ENCODE results near the gene RAB17.

RAB17 gene

DNA sequence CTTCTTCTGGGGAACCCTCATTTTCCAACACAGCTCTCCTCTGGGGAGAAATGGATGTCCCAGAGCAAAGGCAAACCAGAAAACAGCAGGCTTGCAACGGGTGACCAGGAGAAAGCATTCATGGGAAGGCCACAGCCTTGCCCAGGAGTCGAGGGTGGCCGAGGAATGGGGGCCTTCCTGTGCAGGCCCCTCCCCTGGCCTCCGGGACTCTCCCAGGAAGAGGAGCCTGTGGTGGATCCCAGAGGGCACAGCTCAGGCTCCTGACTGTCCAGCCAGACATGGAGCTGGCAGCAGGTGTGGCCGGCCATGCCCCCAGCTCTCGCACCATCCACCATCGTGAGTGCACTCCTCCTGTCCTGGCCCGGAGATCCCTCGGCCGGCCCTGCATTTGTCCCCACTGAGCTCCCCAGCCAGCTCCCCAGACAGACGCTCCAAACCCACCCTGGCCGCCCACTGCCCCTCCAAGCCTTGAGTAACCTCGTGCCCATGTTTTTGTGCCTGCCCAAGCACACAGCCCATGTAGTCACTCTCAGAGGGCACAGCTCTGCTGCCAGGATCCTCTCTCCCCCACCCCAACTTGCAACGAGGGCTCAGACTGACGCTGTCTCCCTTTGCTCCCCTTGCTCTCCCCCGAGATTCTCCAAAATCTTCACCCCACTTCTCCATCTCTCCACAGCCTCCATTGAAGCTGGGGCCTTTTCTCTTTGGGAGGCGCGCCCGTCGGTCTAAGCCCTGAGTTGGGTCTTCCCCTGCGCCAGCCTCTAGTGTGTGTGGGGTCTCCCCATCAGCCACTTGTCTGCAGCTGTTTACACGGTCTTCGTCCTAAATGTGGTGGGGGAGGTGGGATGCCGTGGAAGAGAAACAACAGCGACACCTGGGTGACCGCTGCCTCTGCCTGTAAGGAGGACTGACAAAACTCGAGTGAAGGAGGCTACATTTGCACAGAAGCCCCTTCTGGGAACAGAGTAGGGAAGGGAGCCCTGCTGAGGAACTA lies 14.4 kb downstream of the RAB17 start:
- no peak for DNase-seq

DNA sequence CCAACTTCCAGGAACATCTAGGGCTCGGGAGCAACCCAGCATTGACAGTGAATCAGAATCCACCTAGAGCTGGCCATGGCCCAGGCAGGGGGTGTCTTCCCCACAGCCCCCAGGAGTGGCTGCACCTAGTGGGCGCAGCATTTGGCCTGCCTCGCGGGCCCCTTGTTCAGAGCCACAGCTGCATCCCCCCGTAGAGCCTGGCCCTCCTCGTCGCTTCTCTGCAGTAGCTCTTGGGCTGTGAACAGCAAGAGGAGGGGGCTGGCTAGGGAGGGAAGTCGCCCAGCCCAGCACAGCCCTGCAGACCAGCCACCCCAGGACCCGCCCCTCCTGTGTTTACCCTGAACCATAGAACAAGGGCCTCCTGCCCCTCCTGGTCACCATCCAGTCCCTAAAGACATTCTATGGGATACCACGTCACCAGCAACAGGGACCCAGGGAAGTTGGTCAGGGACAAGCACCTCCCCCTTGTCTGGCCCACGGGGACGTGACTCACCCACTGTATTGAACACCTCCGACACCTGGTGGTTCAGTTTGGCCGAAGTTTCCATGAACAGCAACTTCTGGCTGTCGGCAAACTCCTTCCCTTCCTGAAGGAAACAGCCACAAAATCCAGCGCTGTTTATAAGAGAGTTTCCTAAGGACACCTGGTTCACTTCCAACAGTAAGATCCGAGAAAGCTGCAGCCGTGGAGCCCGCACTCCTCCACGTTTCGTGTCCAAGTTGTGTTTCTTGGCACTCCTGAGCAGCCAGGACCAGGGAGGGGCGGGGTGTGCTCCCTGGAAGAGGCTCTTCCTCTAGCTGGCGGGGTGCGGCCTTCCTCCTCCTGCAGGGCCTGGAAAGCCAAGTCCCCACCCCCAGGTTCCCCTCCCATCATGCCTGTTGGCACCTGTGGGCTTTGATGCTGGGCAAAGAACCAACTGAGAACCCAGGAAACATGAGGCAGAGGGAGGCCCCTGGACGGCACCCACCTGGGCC lies 15.4 kb downstream of the RAB17 start:
- no peak for DNase-seq

DNA sequence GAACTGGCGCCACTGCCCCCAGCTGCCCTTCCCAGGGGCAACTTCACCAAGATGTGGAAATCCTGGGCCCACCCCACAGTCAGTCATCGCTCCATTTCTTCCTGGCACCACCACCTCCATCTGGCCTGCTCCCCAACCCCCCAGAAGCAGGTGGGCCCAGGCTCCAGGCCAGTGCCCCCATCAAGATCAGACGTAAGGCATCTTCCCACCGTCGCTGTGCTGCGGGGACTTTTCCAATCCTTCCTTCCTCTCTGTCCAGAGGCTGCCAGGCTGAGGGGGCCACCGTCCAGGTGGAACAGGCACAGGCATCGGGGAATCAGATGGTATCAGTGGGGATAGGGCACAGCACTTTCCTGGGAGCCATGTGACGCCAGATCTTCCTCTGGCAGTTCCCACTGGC lies 16.1 kb downstream of the RAB17 start:
- DNase-seq, result no peak

DNA sequence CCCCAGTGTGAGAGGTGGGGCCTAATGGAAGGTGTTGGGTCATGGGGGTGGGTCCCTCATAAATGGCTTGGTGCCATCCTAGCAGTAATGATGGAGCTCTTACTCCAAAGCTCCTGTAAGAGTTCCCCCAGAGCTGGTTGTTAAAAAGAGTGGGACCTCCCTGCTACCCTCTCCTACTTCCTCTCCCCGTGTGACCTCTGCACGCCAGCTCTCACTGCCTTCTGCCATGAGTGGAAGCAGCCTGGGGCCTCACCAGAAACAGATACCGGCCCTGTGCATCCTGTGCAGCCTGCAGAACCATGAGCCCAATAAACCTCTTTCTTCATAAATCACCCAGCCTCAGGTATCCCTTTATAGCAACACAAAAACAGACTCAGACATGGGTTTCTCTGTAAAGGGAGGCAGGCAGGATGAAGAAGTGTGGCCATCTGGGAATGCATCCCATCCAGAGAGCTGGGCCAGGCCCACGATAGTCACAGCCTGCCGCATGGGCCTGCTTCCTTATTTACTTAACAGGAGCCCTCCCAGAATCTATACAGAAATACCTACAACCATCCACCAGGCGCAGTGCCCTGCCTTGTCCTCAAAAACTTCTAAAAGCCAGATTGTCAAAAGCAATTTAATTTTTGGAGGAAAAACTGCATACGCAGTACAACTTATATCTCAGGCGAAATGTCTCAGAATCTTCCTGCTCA lies 16.7 kb downstream of the RAB17 start:
- DNase-seq, result no peak

DNA sequence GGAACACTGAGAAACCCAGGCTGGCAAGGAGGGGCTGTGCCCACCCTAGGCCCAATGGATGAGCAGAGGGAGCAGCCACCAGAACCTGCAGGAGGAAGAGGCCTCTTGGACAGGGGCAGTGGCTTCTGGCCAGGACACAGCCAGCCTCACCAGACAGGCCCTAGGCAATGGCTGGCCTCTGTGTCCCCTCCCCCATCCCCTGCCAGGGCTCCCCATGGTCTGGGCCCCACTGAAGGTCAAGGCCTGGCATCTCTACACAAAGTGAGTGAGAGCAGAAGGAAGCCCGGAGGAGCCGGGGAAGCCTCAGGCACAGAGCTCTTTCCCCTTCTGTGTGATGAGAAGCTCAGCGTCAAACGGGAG lies 17.8 kb downstream of the RAB17 start:
- no peak for DNase-seq

DNA sequence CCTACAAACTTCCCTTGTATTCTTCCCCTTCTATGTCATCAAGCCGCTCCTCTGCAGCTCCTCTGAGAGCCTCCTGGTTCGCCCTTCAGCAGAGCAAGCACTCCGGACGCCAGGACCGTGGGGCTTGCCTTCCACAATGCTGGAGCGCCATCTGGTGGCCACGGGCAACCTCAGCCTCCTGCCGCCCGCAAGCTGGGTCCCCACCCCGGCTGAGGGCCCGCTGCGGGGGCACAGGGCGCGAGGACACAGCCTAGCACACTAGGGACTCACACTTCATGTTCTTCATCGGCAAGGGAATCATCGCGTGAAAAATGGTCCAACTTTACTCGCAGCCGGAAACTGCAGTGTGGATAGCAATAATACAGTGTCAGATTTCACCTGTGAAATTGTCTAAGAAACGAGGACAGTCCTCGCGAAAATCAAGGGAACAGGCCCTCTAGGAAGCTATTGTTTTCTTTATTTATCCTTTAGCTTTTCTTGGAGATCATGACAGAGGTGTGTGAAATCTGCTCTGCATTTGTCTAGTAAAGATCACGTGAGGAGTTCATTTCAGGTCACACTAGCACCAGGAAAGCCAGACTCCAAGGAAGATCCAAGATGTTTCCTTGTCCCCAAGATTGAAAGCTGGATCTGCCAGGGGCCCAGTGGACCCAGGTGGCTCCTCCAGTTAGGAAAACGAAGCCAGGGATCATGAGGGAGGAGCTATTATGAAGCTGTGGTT lies 18.4 kb downstream of the RAB17 start:
- peak; percentile 70 to 86 for DNase-seq

DNA sequence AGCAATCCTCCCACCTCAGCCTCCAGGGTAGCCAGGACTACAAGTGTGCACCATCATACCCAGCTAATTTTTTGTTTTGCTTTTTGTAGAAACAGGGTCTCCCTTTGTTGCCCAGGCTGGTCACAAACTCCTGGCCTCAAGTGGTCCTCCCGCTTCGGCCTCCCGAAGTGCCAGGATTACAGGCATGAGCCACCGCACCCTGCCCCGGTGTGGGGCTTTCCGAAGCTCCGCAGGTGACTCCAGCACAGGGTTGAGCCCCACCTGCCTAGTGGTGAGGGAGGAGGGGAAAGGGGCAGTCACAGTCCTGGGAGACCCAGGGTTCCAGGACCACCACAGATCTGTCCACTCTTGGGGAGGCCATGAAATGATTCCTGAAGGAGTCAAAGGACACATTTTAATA lies 19.0 kb downstream of the RAB17 start:
- DNase-seq, result no peak

DNA sequence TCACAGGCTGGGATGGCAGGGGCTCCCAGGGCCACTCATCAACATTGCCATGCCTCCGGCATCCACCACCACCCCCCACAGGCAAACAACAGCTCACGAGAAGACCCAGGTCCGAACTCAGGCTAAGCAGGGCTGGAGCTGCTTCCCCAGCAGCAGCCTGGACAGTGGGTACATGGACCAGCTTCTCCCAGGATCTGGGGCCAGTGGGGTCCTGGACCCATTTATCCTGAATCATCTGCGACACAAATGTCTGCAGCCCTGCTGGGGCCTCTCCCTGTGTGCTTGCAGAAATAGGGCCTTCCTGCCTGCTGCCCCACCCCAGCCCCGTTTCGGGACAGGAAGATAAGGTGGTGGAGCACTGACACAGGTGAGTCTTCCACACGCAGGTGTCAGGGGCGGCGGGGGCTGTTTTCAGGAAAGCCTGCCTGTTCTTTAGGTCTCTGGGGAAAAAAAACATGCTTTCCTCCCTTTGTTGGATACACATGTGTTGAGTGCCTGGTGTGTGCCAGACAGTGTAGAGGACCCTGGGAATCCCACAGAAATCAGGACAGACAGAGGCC lies 19.7 kb downstream of the RAB17 start:
- no peak for DNase-seq

DNA sequence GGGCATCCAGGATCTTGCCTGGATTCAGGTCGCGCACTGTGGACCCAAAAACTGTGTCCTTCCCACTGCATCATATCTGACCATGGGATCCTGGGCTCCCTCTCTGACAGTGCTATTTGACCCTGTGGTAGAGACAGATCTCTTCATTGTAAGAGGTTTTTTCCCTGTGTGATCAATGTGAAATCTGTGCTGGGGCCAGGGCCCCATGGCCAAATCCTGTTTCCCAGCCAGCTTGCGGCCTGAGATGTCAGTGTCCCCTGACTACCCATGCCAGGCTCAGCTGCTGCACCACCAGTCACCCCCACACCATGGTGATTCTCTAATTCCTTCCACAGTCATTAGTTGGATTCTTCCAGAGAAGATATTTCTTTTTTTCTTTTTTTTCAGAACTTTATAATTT lies 20.6 kb downstream of the RAB17 start:
- DNase-seq, result no peak

DNA sequence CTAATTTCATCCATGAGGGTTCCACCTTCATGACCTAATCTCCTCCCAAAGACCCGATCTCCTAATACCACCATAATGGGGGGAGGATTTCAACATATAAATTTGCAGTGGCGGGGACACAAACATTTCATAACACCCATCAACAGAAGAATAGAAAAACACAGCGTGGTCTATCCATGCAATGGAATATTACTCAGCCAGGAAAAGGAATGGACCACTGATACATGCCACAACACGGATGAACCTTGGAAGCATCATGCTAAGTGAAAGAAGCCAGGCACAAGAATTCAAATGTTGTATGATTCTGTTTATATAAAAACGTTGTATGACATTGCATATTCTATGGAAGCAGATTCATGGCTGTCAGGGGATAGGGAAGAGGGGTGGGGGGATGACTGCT lies 21.5 kb downstream of the RAB17 start:
- no peak for DNase-seq

DNA sequence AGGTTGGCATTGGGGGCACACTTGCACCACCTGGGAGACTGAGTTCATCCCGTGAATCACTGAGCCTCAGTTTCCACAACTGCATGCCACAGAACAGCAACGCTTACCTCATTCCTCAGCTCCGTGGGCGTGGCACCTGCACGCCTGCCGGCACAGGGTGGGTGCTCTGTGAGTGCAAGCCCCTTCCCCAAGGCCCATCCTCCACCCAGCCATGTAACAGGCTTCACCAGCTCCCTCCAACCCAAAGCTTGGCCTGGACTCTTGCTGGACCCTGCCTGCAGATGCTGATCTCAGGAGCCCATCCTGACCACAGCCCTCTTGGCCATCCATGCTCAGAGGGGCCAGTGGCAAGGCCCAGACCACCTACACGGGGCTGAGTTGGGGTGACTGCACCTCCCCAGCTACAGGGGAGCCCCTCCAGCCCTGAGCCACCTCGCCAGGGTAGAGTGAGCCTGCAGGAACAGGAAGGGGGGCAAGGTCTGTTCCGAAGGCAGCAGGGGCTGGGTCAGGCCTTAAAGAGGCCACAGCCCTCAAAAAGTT lies 22.3 kb downstream of the RAB17 start:
- no peak for DNase-seq

DNA sequence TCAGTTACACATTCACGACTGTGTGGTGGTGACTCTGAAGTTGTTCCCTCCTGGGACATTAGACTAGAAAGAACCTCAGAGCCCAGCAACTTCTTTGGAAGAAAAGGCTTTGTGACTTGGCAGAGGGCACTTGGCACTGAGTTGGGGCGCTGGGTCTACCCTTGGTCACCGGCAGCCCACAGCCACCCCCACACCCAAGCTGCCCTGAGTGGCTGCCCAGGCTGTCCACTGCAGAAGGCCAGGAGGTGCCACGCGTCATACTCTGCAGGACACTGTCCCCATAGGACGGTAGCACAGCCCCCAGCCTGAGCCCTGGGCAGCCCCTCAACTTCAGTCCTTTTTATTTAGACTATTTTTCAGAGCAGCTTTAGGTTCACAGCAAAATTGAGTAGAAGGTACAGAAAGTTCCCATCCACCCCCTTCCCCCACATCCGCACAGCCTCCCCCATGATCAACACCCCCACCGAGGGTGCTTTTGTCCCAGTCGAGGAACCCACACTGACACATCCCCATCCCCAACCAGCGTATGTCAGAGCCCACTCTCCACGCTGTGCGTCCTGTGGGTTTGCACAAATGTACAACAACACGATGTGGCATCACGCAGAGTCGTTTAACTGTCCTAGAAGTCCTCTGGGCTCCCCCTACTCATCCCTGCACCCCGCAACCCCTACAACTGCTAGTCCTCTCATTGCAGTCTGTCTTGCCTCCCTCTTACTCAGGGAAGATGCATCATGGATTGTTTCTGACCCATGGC lies 23.1 kb downstream of the RAB17 start:
- DNase-seq, result no peak

DNA sequence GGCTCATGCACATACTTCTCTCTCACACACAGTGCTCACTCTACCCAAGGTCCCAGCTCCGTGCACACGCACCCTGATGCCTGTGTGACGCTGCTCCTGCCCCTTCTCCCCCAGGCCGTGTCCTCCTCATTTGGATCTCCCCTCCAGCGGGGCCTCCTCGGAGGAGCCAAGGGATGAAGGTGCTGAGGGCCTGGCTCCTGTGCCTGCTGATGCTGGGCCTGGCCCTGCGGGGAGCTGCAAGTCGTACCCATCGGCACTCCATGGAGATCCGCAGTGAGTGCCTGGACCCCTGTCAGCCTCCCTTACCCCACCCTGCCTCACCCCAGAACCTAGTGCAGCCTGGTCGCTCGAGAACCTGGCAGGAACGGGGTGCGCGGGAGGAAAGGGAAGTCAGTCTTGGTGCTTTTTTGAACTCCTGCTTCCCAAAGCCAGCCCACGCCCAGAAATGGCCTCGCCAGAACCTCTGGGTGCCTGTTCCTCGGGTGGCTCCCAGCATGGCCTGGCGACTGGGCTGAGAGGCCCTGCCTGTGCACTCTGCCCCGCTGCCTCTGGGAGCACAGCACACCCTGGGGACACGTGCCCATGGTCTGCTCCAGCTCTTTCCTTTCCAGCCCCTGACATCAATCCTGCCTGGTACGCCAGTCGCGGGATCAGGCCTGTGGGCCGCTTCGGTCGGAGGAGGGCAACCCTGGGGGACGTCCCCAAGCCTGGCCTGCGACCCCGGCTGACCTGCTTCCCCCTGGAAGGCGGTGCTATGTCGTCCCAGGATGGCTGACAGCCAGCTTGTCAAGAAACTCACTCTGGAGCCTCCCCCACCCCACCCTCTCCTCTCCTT lies 23.9 kb downstream of the RAB17 start, which contains the start of gene PRLH:
TSS of gene PRLH (plus strand) at position 174 of the 835 bp plus-strand sequence. CDS start at position 174, 0 bp downstream.
- no peak for DNase-seq

DNA sequence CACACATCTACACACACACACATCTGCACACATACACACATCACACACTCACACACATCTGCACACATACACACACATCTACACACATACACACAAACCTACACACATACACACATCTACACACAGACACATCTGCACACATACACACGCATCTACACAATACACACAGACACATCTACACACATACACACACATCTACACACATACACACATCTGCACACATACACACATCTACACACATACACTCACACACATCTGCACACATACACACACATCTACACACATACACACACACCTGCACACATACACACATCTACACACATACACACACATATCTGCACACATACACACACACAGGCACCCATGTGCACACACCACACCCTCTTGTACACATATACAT lies 24.6 kb downstream of the RAB17 start:
- DNase-seq, result no peak

DNA sequence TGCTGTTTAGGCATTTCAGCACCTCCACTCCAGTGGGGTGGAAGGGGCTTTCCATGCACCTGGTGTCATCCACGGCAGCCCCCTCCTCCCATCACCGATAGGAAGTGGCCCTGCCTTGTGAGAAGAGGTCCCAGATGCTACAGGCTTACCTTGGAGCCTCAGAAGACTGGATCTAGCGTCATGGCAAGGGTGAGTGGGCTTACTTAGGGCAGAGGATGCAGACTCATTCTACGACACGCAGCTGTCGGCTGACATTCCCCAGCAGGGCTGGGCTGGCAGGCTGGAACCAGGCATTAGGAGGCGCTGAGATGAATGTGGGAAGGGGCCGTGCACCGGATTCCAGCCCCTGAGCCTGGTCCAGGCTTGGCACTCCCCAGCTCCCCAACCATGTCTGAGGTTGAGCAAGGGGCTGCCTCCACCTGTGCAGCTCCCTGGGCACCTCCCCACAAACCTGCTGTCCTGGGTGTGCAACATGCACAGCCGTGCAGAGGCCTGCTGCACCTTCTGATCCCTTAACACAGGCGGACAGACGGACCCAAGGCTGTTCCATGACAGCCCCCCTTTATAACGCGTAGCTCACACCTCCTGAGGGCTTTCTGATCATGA lies 25.9 kb downstream of the RAB17 start:
- no peak for DNase-seq

DNA sequence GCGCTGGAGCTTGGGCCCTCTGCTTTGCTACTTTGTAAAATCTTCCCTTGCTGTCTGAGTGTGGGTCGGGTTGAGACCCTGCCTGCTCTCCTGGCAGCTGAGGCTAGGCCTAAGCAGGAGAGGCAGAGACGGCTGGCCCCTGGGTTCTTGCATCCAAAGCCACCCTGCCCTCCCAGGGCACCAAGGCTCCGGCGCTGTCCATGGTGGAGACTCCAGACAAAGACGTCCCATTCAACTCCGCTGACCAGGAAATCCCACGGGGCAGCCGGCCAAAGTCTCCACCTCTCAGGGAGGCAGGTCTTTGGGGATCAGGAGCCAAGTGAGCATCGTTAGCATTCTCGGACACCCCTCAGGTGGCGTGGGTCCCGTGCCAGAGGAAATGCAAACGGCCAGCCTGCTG lies 26.7 kb downstream of the RAB17 start:
- DNase-seq, result no peak

DNA sequence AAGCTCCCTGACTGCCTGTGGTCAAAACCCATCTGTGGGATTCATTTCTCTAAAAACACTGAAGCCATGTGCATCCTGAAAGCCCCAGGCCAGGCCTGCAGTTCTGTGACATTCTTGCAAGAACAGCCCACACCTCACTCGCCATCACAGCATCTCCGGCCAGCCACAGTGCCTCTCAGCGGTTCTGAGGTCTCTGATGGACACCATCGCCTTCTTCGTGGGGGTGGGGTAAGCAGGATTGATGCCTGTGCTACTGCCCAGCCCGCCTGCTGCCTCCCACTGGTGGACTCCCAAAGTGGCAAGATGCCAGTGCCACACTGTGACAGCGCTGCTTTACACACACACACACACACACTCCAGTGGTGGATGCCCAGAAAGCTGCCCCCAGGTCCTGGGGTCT lies 29.3 kb downstream of the RAB17 start:
- DNase-seq, result no peak

DNA sequence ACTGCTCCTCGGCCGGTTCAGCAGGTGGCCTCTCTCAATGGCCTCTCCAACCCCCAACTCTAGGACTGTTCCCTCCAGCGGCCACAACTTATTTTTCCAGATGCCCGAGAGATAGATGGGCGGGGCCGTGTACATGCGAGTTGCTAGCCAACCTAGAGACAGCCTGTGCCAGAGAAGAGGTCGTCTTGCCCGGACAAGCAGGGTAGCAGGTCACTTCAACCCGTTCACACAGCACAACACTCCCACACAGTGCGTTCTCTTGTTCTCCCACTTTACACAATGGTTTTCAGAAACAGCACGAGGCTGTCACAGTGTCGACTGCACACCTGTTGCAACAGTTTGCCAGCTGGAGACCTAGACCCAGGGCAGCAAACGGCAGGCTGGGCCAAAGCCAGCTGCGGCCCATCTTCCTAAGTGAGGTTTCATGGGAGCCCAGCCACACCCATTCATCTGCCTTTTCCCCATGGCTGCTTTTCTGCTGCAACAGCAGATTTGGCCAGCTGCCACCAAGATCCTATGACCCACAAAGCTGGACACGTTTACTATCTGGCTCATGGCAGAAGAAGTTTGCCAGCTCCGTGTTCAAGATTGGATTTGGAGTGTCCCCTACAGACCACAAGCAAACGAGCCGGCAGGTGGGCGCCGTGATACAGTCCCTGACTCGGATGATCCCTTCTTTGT lies 31.4 kb downstream of the RAB17 start:
- DNase-seq, result peak; percentile 50 to 79

DNA sequence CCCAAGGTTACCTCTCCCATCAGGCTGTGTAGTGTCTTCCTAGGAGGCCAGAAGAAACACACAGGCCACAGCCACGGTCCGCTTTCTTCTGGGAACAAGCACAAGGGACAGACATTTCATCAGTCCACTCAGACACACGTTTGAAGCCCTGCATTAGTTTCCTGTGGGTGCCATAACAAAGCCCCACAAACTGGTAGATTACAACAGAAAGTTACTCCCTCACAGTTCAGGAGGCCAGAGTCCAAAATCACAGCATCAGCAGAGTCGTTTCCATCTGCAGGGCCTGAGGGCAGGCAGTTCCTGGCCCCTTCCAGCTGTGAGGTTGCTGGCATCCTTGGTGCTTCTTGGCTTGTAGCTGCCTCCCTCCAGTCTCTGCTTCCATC lies 32.9 kb downstream of the RAB17 start:
- no peak for DNase-seq

Data from SHP77 (cell line).